ENCODE data around the gene GIPR. TPM values are rescaled to one million over a fixed set of nuclear protein-coding genes. Genes with fewer than 3 reads are reported as not detected.

Gene GIPR
- total RNA-seq, 1 experiment from 2014 or later = 1.9 TPM

GRCh38 chr19:45636275-45636674 lies 31.7 kb upstream of the GIPR start:
- BruUV-seq (replicated peaks) = no TSS peak
- H2AFZ ChIP-seq (ENCODE audit: low read length) = no peak overlapping the region
- H3K4me1 ChIP-seq (ENCODE audit: insufficient read depth, low read length) = peaks cover 21% of the 10 kb centered on the region
- ATAC-seq (no peak), DNase-seq (no peak)
- intact Hi-C loops (cut with micrococcal nuclease) = no loop called here
- ChIA-PET CTCF (no interaction called here), POLR2A (ENCODE audit: unreplicated experiment) (interaction anchor here (0.6 kb wide), 1 partner anchor 78 kb away, joined by 6 read pairs; no protein-coding TSS in a partner anchor)
- H3K36me3 ChIP-seq (ENCODE audit: low read depth, low read length) = no peaks in the 10 kb centered on the region
- no peak overlapping the region for H3K4me2 ChIP-seq (ENCODE audit: low read length)
- no peak overlapping the region for H3K27ac ChIP-seq (ENCODE audit: low read length)
- TF ChIP-seq EZH2phosphoT487 (IDR thresholded peaks at IDR 0.05; ENCODE audit: borderline replicate concordance, low read length) (no peak), EZH2 (IDR thresholded peaks at IDR 0.05; ENCODE audit: low read length, unreplicated experiment) (no peak)
- H3F3A ChIP-seq (ENCODE audit: low read length, unreplicated experiment) = no peaks in the 10 kb centered on the region
- H3K79me2 ChIP-seq (ENCODE audit: low read length) = 0 out of 2 replicates have a peak, but pooled peaks cover 11% of the 10 kb centered on the region
- H3K9me2 ChIP-seq (replicated peaks; ENCODE audit: low read length) = no peaks in the 10 kb centered on the region
- H3K9ac ChIP-seq (ENCODE audit: low read length) = no peak overlapping the region
- no peak overlapping the region for H3K4me3 ChIP-seq (ENCODE audit: low read length)
- H3K9me3 ChIP-seq (ENCODE audit: low read length) = no peaks in the 10 kb centered on the region
- no peaks in the 10 kb centered on the region for H3K27me3 ChIP-seq (ENCODE audit: low read length)
- no peaks in the 10 kb centered on the region for H4K20me1 ChIP-seq (ENCODE audit: low read length)

GRCh38 chr19:45636902-45637301 lies 31.1 kb upstream of the GIPR start:
- H3K4me1 ChIP-seq (ENCODE audit: insufficient read depth, low read length) = peaks cover 27% of the 10 kb centered on the region
- H3K4me3 ChIP-seq (ENCODE audit: low read length) = no peak overlapping the region
- no peak overlapping the region for H3K9ac ChIP-seq (ENCODE audit: low read length)
- intact Hi-C loops (cut with micrococcal nuclease) = no loop called here
- H3K79me2 ChIP-seq (ENCODE audit: low read length) = 0 out of 2 replicates have a peak, but pooled peaks cover 11% of the 10 kb centered on the region
- DNase-seq (no peak), ATAC-seq (no peak)
- no peaks in the 10 kb centered on the region for H3K27me3 ChIP-seq (ENCODE audit: low read length)
- H3K4me2 ChIP-seq (ENCODE audit: low read length) = no peak overlapping the region
- BruUV-seq (replicated peaks) = no TSS peak
- no peaks in the 10 kb centered on the region for H4K20me1 ChIP-seq (ENCODE audit: low read length)
- ChIA-PET CTCF (no interaction called here), POLR2A (ENCODE audit: unreplicated experiment) (interaction anchor here (0.6 kb wide), 1 partner anchor 78 kb away, joined by 6 read pairs; no protein-coding TSS in a partner anchor)
- no peaks in the 10 kb centered on the region for H3K9me3 ChIP-seq (ENCODE audit: low read length)
- no peak for TF ChIP-seq EZH2phosphoT487 (IDR thresholded peaks at IDR 0.05; ENCODE audit: borderline replicate concordance, low read length)
- TF ChIP-seq EZH2 (IDR thresholded peaks at IDR 0.05; ENCODE audit: low read length, unreplicated experiment) = no peak
- no peak overlapping the region for H3K27ac ChIP-seq (ENCODE audit: low read length)
- no peaks in the 10 kb centered on the region for H3K9me2 ChIP-seq (replicated peaks; ENCODE audit: low read length)
- no peaks in the 10 kb centered on the region for H3K36me3 ChIP-seq (ENCODE audit: low read depth, low read length)
- no peak overlapping the region for H2AFZ ChIP-seq (ENCODE audit: low read length)
- peaks cover 4% of the 10 kb centered on the region for H3F3A ChIP-seq (ENCODE audit: low read length, unreplicated experiment)

DNA sequence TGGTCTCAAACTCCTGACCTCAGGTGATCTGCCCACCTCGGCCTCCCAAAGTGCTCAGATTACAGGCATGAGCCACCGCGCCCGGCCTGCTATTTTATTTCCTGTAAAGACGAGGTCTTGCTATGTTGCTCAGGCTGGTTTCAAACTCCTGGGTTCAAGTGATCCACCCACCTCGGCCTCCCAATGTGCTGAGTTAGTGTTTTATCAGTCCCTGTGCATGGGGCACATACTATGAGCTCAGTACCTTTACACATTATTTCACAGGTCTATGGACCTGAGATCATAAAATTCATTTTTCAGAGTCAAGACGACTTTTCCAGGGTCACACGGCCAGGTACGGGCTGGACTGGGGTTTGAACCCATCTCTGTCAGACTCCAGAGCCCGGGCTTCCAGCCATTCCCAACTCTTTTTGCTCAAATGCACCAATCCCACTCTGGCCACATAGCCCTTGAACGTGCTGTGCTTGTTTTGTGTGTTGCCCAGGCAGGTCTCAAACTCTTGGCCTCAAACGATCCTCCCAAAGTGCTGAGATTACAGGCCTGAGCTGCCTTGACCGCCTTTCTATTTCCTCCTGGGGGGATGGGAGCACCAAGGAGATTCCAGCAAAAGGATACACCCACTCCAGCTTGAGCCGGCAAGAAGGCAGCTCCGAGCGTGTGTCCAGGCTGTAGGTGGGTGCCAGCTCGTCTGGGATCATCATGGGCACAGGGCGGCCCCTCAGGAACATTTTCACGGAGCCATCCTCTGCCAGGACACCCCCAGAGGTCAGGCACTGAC lies 29.9 kb upstream of the GIPR start:
- no peak for ATAC-seq
- H3K27ac ChIP-seq (ENCODE audit: low read length) = no peak overlapping the region
- H3K79me2 ChIP-seq (ENCODE audit: low read length) = 0 out of 2 replicates have a peak, but pooled peaks cover 11% of the 10 kb centered on the region
- H3K4me2 ChIP-seq (ENCODE audit: low read length) = peak overlapping the region; percentile 90
- POLR2A ChIA-PET (ENCODE audit: unreplicated experiment) = no interaction called here
- intact Hi-C loops (cut with micrococcal nuclease) = no loop called here
- peak overlapping the region; percentile 93; the same call in 1 of the 2 replicates for H2AFZ ChIP-seq (ENCODE audit: low read length)
- no peaks in the 10 kb centered on the region for H3K27me3 ChIP-seq (ENCODE audit: low read length)
- H3K4me3 ChIP-seq (ENCODE audit: low read length) = peak overlapping the region; percentile 88
- peaks cover 4% of the 10 kb centered on the region for H3F3A ChIP-seq (ENCODE audit: low read length, unreplicated experiment)
- TSS peak; percentile 40 for BruUV-seq (replicated peaks)
- DNase-seq = no peak
- H3K9me3 ChIP-seq (ENCODE audit: low read length) = no peaks in the 10 kb centered on the region
- peaks cover 23% of the 10 kb centered on the region for H3K4me1 ChIP-seq (ENCODE audit: insufficient read depth, low read length)
- TF ChIP-seq EZH2phosphoT487 (IDR thresholded peaks at IDR 0.05; ENCODE audit: borderline replicate concordance, low read length) (no peak), EZH2 (IDR thresholded peaks at IDR 0.05; ENCODE audit: low read length, unreplicated experiment) (no peak)
- TF ChIP-seq, protein P1, sequence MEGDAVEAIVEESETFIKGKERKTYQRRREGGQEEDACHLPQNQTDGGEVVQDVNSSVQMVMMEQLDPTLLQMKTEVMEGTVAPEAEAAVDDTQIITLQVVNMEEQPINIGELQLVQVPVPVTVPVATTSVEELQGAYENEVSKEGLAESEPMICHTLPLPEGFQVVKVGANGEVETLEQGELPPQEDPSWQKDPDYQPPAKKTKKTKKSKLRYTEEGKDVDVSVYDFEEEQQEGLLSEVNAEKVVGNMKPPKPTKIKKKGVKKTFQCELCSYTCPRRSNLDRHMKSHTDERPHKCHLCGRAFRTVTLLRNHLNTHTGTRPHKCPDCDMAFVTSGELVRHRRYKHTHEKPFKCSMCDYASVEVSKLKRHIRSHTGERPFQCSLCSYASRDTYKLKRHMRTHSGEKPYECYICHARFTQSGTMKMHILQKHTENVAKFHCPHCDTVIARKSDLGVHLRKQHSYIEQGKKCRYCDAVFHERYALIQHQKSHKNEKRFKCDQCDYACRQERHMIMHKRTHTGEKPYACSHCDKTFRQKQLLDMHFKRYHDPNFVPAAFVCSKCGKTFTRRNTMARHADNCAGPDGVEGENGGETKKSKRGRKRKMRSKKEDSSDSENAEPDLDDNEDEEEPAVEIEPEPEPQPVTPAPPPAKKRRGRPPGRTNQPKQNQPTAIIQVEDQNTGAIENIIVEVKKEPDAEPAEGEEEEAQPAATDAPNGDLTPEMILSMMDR (conservative IDR thresholded peaks at IDR 0.05; ENCODE audit: low read depth, low read length) = no peak
- no peaks in the 10 kb centered on the region for H4K20me1 ChIP-seq (ENCODE audit: low read length)
- peak overlapping the region; percentile 79 for H3K9ac ChIP-seq (ENCODE audit: low read length)
- H3K36me3 ChIP-seq (ENCODE audit: low read depth, low read length) = no peaks in the 10 kb centered on the region
- CTCF ChIA-PET = no interaction called here
- no peaks in the 10 kb centered on the region for H3K9me2 ChIP-seq (replicated peaks; ENCODE audit: low read length)

All from PC-3 (cell line).